HG03064 (cell line): ENCODE results near the gene NR2F2.

Source experiments
- ATAC-seq: cut with Tn5 transposase; IDR thresholded peaks from one replicate; pipeline ENCODE4 v1.9.1; 2021; ENCODE audit warnings: low read depth; ENCODE audit not compliant: unreplicated experiment

Gene NR2F2

DNA sequence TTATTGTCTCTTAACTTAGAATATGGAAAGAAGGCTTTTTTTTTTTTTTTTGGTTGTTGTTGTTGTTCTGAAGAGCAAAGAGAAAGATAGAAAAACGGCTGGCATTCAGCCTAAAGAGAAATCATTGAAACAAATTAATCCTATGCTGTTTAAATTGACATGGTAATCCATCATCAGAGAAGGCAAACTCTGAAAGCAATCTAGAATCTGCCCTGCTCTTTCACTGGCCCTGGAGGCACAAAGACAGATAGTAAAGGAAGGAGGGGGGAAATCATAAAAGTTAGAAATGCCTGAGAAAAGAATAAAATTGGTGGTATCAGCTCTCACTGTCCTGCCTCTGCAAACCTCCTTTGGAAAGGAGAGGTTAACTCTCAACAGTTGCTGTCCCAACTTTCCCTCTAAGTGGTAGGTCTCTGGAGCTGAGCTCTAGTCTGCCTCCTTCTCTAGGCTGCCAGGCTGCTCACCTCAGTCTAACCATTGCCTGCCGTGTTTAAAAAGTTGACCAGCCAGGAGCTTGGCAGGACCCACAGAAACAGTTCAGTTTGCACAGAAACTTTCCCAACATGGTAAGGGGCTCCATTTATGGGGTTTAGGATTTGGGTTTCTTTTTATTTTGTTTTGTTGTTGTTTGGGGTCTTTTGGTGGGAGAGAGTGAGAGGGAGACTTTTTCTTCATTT is 13.4 kb upstream of the NR2F2 start:
- no peak for ATAC-seq

DNA sequence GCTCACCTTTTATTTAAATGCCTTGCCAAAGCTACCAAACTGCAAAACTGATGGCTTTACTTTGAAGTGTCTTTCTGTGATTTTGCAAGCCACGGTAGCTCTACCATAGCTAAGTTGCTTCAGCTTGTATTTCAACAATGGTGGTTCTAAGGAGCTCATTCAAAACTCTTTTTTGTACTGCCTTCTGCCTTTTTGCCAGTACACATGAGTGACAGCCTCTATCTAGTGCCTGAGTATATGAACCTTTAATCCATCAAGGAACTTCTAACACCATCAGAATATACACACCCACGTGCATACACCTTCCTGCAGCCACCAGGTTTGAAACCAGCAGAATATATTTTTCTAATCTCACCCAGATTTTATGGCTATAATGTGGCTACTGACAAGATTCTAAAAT is 10.4 kb upstream of the NR2F2 start:
- ATAC-seq = no peak

- no peak for ATAC-seq
Observed at GRCh38 chr15:96320703-96321638, 9.5 kb upstream of the NR2F2 start.

GRCh38 chr15:96321639-96322535 is 8.6 kb upstream of the NR2F2 start:
- ATAC-seq = no peak

- ATAC-seq = no peak
Observed at GRCh38 chr15:96322536-96323318, 7.8 kb upstream of the NR2F2 start.

- no peak for ATAC-seq
Observed at GRCh38 chr15:96323319-96324145, 7.0 kb upstream of the NR2F2 start.

- ATAC-seq = no peak
Observed at GRCh38 chr15:96324192-96324895, 6.2 kb upstream of the NR2F2 start.

GRCh38 chr15:96324940-96325540 is 5.5 kb upstream of the NR2F2 start:
- no peak for ATAC-seq

DNA sequence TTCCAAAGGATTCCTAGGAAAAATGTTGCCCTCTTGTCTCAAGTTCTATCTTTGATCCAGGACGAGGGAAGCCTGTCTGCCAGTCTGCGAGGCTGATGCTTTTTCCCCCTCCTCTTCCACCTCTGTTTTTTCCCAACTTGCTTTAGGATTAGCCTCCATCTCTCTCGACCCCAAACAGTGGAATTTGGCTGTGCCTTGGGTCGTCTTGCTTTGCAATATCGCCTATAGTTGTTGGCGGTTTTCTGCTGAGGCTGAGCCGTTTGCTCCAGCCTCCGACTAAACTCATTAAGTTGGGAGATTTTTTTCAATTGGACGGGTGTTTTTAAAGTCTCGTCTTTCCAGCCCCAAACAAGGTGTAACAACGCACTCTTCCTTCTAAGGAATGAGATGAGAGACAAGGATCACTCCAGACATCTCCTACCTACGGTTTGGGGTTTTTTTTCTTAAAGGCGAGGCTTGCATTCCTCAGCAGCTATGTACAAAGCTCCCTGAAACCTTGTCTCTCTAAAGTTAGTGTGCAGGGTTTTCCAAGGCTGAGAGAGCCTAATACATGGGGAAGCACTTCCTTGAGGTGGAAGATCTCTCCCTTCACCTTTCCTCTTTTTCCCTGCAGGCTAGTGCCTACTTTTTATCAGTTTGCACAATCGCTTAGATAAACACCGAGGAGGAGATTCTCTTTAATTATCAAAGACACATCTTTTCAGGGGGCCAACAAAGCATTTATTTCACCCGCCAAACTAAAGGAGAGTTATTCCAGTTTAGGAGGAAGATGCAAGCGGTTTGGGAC is 4.8 kb upstream of the NR2F2 start:
- no peak for ATAC-seq

DNA sequence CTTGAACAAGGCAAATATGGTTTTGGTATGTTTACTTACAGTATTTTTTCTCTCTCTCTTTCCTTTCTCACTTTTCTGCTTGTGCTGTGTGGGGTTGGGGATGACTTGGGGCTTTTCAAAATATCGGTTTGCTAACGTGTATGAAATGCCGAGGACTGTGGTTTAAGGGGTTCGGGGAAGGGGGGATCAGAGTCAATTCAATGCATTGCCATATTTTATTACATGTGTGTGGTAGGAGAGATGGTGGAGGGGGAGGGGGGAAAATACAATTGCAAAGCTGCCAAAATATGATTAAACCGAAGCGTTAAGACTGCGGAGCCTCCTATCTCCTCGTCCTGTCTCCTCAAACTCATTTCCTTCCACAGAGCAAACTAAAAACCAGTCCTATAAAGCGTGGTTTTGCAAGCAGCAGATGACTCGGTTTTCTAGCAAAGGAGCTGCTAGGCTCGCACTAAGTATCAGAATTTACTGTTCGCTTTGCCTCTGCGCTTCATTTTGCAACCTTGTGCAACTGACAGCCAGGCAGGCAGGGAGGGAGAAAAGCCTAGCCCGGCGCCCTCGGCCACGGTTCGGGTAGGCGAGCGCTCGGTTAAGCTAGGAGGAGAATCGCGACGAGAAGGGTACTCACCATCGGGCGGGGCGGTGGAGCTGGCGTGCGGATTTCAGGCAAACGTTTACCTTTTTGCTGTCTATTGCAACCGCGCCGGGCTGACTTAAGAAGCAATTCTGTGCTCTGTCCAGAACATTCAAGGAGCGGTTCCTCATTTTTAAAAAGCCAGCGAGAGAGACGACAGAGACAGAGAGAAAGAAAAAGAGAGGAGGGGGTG is 4.0 kb upstream of the NR2F2 start:
- no peak for ATAC-seq

DNA sequence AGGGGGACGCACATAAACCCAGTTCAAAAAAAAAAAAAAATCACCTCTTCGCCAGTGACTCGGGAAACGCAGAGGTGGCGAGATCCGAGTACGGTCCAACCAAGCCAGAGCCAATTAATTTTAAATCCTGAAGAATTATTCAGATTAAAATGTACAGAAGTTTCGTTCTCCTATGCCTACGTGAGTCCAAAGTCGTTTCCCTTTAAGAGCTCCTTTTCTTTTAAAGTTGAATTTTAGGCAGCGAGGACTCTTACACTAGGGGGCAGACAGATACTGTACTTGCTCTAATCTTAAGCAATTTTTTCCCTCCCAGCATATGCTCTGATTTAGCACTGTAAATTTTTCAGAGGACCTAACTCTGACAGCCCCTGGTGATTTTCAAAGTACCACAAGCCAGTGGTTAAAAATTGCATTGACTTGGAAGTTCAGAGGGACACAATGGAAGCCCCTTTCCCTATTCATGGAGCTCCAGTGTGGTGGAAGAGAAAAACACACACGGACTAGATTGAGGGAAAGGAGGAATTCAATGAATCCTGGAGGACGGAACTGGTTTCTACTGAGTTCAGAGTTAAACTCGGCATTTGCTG is 3.3 kb upstream of the NR2F2 start:
- ATAC-seq = no peak

DNA sequence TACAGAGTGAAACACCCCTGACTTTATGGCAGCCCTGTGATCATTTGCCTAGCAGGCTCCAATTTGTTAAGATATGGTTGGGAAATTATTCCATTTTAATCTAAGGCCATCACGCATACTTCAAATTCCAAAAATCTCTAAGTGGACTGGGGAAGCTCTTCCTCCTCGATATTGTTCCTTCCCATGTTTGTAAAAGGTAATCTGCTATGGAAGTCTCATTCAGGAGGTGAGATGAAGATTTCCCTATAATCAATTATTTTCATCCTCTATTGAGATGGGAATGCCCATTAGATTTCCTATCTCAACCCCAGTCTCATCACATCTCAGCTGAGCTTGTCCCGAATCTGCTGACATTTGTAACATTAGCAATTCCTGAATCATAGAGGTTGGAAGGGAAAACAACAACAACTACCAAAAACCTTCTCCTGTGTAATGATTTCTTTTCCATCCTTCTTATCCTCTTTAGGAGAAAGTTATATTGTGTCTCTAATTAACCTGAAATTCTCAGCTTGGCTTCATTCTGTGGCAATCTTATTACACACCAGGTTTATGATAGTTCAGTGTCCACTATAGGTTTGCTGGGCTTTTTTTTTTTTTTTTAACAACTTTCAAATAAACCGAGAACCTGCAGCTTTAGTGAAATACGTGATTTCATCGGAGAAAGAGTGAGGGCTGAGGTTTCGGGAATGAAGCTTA is 2.2 kb upstream of the NR2F2 start:
- ATAC-seq = no peak

- no peak for ATAC-seq
Observed at GRCh38 chr15:96328877-96329195, 1.7 kb upstream of the NR2F2 start.

DNA sequence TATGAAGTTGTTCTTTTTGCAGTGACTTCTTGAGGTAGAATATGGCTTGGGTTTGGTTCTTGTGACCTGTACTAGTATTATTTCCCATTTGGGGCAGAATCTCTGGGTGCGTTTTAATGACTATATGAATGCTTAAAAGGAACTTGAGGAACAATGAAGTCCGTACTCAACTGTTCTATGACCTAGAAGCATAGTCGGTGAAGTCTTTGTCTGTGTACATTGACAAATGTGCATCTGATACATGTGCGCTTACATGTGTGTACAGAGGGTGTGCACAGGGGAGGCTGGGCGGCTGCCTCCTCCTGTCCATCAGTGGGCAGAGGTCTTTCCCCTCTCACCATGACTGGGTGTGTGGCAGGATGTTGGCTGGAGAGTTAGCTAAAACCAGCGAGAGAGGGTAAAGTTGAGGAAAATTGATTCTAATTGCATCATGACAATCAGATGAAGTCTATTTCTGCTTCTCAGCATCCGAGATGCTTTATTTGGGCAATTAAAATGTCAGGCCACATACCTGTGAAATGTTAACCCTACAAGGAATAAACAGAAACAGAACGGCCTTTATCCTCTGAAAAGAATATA is 1.0 kb upstream of the NR2F2 start:
- no peak for ATAC-seq

- peak; percentile 18 for ATAC-seq
Observed at GRCh38 chr15:96330064-96330449, 443 bp upstream of the NR2F2 start.
